Measurements from ENCODE around the gene SLF2.

DNA sequence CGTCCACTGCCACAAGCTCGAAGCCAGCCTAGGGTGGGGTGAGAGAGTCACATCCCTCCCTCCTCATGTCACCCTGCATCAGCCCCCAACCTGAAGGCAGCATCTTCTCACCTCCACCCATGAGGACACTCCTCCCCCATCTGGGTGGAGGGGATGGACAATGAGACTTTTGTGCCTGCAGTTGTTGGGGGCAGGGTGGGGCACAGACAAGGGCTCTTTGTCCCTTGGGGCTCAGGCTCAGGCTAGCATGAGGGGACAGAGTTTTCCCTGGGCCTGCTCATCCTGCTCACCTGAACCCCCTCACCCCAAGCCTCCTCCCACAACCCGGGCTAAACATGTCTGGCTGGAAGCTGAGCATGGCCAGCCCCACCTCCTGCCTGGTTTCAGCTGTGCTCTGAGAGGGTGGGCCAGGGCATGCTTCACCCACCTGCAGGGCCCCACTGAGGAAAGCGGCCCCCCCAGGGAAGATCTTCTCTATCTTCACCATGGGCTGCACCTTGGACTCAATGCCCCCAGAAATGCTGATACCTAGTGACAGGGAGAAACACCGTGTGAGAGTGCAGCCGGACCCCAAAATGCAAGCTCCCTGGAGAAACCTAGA, 96.2 kb downstream of the SLF2 start:
- TF ChIP-seq, protein P1, sequence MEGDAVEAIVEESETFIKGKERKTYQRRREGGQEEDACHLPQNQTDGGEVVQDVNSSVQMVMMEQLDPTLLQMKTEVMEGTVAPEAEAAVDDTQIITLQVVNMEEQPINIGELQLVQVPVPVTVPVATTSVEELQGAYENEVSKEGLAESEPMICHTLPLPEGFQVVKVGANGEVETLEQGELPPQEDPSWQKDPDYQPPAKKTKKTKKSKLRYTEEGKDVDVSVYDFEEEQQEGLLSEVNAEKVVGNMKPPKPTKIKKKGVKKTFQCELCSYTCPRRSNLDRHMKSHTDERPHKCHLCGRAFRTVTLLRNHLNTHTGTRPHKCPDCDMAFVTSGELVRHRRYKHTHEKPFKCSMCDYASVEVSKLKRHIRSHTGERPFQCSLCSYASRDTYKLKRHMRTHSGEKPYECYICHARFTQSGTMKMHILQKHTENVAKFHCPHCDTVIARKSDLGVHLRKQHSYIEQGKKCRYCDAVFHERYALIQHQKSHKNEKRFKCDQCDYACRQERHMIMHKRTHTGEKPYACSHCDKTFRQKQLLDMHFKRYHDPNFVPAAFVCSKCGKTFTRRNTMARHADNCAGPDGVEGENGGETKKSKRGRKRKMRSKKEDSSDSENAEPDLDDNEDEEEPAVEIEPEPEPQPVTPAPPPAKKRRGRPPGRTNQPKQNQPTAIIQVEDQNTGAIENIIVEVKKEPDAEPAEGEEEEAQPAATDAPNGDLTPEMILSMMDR (IDR thresholded peaks at IDR 0.05; ENCODE audit: insufficient read depth, low read length): no peak
- TF ChIP-seq POLR2AphosphoS5 (IDR thresholded peaks at IDR 0.05; ENCODE audit: low read depth): no peak
- no peak for TF ChIP-seq GABPA (IDR thresholded peaks at IDR 0.05; ENCODE audit: low read depth)
- TF ChIP-seq SPI1 (IDR thresholded peaks at IDR 0.05; ENCODE audit: borderline replicate concordance, low read depth): no peak
